ENCODE measurements around the gene ARHGAP26. TPM values are rescaled to one million over a fixed set of nuclear protein-coding genes. Genes with fewer than 3 reads are reported as not detected.

Gene ARHGAP26
- total and polyA plus RNA-seq, 2 experiments from 2014 or later: 9.5 to 16.8 TPM

DNA sequence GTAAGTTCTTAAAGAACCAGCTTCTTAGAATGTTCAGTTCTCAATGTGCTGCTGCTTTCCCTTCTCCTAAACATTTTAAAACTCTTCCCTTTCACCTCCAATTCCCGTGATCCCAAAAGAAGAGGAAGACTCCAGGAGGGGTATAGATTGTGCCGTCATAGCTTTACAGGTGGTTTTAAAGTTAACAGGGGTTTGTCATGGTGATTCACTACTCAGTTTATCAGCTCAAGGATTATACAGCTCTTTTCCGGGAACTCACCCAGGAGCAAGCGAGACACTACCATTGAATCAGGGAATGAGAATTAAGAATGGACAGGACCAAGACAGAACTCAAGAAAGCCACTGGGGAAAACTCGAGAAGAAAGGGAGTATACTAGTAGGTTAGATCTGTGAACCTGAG lies 454.5 kb downstream of the ARHGAP26 start:
- no peak overlapping the region for H3K4me3 Mint-ChIP-seq
- peaks cover 3% of the 10 kb centered on the region for H3K27me3 Mint-ChIP-seq (ENCODE audit: insufficient read depth, low read depth, poor library complexity)
- no peak overlapping the region for H3K4me2 ChIP-seq
- no peaks in the 10 kb centered on the region for H3K9me2 ChIP-seq (ENCODE audit: insufficient read depth)
- no peaks in the 10 kb centered on the region for H3K9me3 Mint-ChIP-seq
- no peaks in the 10 kb centered on the region for H3F3A ChIP-seq (replicated peaks; ENCODE audit: low read depth)
- no peak overlapping the region for H3K4me3 ChIP-seq
- no peaks in the 10 kb centered on the region for H3K36me3 Mint-ChIP-seq (ENCODE audit: low read depth)
- H3K79me2 ChIP-seq (replicated peaks; ENCODE audit: insufficient read depth): no peaks in the 10 kb centered on the region
- peaks cover under 1% of the 10 kb centered on the region; the same call in 2 of the 3 replicates for H3K4me1 Mint-ChIP-seq
- TF ChIP-seq JUNB (IDR thresholded peaks at IDR 0.05; ENCODE audit: unreplicated experiment): no peak
- no peak for TF ChIP-seq EZH2 (IDR thresholded peaks at IDR 0.05; ENCODE audit: low read depth, unreplicated experiment)
- no peak for TF ChIP-seq STAT1 (IDR thresholded peaks at IDR 0.05; ENCODE audit: unreplicated experiment)
- no peak for TF ChIP-seq CTCF (conservative IDR thresholded peaks at IDR 0.05; ENCODE audit: low read depth in 2 of 2)
- no peak for TF ChIP-seq ZNF331 (CRISPR knock-in tag; IDR thresholded peaks at IDR 0.05; ENCODE audit: low read depth)
- no peak for TF ChIP-seq ZNF114 (CRISPR knock-in tag; IDR thresholded peaks at IDR 0.05)
- TF ChIP-seq NANOG (IDR thresholded peaks at IDR 0.05; ENCODE audit: borderline replicate concordance): no peak
- no peak for TF ChIP-seq POLR2AphosphoS5 (IDR thresholded peaks at IDR 0.05; ENCODE audit: low read depth)
- DNase-seq (ENCODE audit: low spot score) (no peak), ATAC-seq (no peak)
- no peaks in the 10 kb centered on the region for H3K4me1 ChIP-seq (ENCODE audit: insufficient read depth)
- no peaks in the 10 kb centered on the region; the same call in 1 of the 2 replicates for H4K20me1 ChIP-seq (replicated peaks; ENCODE audit: insufficient read depth)
- H3K27ac Mint-ChIP-seq: peak overlapping the region; percentile 29; the same call in 1 of the 2 replicates
- no peaks in the 10 kb centered on the region for H3K36me3 ChIP-seq (ENCODE audit: insufficient read depth)
- H2AFZ ChIP-seq: no peak overlapping the region
- no peak overlapping the region for H3K27ac ChIP-seq (ENCODE audit: low read depth)
- H3K27me3 ChIP-seq (ENCODE audit: insufficient read depth): no peaks in the 10 kb centered on the region

GRCh38 chr5:143225511-143225910 lies 455.3 kb downstream of the ARHGAP26 start:
- no peak for ATAC-seq
- no peaks in the 10 kb centered on the region for H3K36me3 Mint-ChIP-seq (ENCODE audit: low read depth)
- H3F3A ChIP-seq (replicated peaks; ENCODE audit: low read depth): no peaks in the 10 kb centered on the region
- DNase-seq (ENCODE audit: low spot score): no peak
- H3K9me2 ChIP-seq (ENCODE audit: insufficient read depth): no peaks in the 10 kb centered on the region
- H3K36me3 ChIP-seq (ENCODE audit: insufficient read depth): no peaks in the 10 kb centered on the region
- no peak overlapping the region for H3K4me2 ChIP-seq
- no peaks in the 10 kb centered on the region for H3K27me3 ChIP-seq (ENCODE audit: insufficient read depth)
- no peak overlapping the region for H2AFZ ChIP-seq
- no peak overlapping the region for H3K4me3 Mint-ChIP-seq
- H3K9me3 Mint-ChIP-seq: no peaks in the 10 kb centered on the region
- no peak overlapping the region for H3K27ac Mint-ChIP-seq
- no peaks in the 10 kb centered on the region for H3K4me1 ChIP-seq (ENCODE audit: insufficient read depth)
- TF ChIP-seq STAT1 (IDR thresholded peaks at IDR 0.05; ENCODE audit: unreplicated experiment): no peak
- no peak for TF ChIP-seq NANOG (IDR thresholded peaks at IDR 0.05; ENCODE audit: borderline replicate concordance)
- no peak for TF ChIP-seq EZH2phosphoT487 (IDR thresholded peaks at IDR 0.05; ENCODE audit: unreplicated experiment)
- no peak for TF ChIP-seq CREB1 (CRISPR knock-in tag; IDR thresholded peaks at IDR 0.05; ENCODE audit: low read depth)
- no peak for TF ChIP-seq ZNF462 (CRISPR knock-in tag; IDR thresholded peaks at IDR 0.05)
- TF ChIP-seq EZH2 (IDR thresholded peaks at IDR 0.05; ENCODE audit: low read depth, unreplicated experiment): no peak
- H3K4me1 Mint-ChIP-seq: peaks cover 9% of the 10 kb centered on the region
- no peak overlapping the region for H3K27ac ChIP-seq (ENCODE audit: low read depth)
- H4K20me1 ChIP-seq (replicated peaks; ENCODE audit: insufficient read depth): no peaks in the 10 kb centered on the region
- H3K27me3 Mint-ChIP-seq (ENCODE audit: insufficient read depth, low read depth, poor library complexity): peaks cover 3% of the 10 kb centered on the region
- H3K4me3 ChIP-seq: no peak overlapping the region
- H3K79me2 ChIP-seq (replicated peaks; ENCODE audit: insufficient read depth): no peaks in the 10 kb centered on the region

Data from GM23338 (cell line).